DOHH2 (cell line): ENCODE data around the gene METRN.

Experiments used
- EZH2phosphoT487 ChIP-seq: fragments of 200-600 bp; sonication (generic); IDR thresholded peaks from 2 replicates; pipeline ENCODE4 v1.6.1; 2017; ENCODE audit warnings: borderline replicate concordance, mild to moderate bottlenecking, antibody characterized with exemption, low read length, moderate library complexity, mixed read lengths
- TF ChIP-seq, protein P1 (sequence below): fragments of 200-600 bp; sonication (generic); IDR thresholded peaks from one replicate; pipeline ENCODE4 v1.5.1; 2014; ENCODE audit warnings: antibody characterized with exemption, mild to moderate bottlenecking, low read depth, low read length; ENCODE audit not compliant: poor library complexity, severe bottlenecking

DNA sequence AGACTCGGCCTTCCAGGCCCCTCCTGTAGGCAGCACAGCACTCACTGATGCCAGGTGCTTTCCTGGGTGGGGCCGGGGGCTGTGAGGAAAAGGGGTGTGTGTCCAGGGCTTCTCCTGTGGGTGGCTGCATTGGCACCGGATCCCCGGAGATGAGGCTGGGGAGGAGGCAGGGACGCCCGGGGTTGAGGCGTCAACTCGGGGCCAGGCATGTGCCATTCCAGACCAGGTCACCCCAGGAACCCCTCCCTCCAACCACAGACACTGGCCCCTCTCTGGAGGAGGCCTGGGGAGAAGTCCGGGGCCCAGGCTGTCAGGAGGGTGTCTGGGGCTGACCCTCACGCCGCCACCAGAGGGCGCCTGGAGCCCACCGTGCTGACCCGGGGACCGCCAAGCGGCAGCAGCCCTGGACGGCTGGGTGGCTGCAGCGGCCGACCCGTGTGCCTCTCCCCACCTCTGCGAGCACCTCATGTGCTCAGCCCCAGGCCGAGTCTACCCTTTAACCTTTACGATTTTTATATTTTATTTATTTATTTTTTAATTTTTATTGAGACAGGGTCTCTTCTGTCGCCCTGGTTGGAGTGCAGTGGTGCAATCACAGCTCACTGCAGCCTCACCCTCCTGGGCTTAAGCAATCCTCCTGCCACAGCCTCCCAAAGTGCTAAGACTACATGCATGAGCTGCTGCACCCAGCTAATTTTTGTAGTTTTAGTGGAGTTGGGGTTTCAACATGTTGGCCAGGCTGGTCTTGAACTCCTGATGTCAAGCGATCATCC lies 3.2 kb upstream of the METRN start:
- TF ChIP-seq, protein P1, sequence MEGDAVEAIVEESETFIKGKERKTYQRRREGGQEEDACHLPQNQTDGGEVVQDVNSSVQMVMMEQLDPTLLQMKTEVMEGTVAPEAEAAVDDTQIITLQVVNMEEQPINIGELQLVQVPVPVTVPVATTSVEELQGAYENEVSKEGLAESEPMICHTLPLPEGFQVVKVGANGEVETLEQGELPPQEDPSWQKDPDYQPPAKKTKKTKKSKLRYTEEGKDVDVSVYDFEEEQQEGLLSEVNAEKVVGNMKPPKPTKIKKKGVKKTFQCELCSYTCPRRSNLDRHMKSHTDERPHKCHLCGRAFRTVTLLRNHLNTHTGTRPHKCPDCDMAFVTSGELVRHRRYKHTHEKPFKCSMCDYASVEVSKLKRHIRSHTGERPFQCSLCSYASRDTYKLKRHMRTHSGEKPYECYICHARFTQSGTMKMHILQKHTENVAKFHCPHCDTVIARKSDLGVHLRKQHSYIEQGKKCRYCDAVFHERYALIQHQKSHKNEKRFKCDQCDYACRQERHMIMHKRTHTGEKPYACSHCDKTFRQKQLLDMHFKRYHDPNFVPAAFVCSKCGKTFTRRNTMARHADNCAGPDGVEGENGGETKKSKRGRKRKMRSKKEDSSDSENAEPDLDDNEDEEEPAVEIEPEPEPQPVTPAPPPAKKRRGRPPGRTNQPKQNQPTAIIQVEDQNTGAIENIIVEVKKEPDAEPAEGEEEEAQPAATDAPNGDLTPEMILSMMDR, result peak; percentile 85
- TF ChIP-seq EZH2phosphoT487, result no peak
